Choroid plexus epithelial cell (primary cell): ENCODE results near the gene CHN2.

ENCODE experiments used
- DNase-seq: peaks from one replicate; pipeline ENCODE4 v3.0.0-alpha.2; 2010; ENCODE audit warnings: low read depth
- H3K4me3 ChIP-seq: 2 replicates; pipeline ENCODE4 v1.5.1; 2011; ENCODE audit warnings: low read depth, mild to moderate bottlenecking, control low read depth, low read length, moderate library complexity
- CTCF ChIP-seq: conservative IDR thresholded peaks from 2 replicates; pipeline ENCODE4 v1.5.1; 2011; ENCODE audit warnings: low read depth, mild to moderate bottlenecking, control low read depth, inconsistent platforms, low read length, moderate library complexity

CHN2 gene

DNA sequence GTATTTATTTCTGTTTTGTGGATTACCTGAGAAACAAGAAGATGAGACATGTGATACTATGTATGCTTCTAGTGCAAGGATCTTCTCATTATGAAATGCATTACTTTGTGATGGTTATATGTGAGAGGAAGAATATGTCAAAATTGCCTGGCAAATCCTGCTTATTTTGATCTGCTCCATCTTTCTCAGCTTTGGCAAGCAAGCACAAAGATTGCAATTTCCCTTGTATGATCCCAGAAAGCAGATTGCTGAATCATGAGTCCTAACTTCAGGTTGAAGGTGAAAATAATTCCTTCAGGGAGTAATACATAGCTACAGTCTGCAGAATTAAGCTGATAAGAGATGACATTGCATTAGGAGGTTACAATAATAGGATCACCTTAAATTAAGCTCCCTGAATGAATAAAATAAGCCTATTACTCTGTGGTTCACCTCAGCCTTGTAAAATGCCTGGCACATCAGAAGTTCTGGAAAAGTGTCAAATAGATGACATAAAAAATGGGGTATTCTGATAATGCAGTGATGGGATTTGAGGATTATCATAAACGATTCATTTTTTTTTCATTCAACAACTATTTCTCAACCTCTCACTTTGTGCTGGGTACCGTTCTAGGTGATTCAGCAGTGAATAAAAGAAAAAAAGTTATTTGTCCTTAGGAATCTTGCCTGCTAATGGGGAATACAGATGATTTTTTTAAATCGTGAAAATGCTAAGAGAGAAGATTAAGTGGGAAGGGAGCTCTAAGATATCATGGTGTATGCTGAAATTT, 120.7 kb downstream of the CHN2 start:
- no peak for TF ChIP-seq CTCF
- no peak for DNase-seq
- no peak overlapping the region for H3K4me3 ChIP-seq

- no peak overlapping the region for H3K4me3 ChIP-seq
- TF ChIP-seq CTCF: no peak
Measured at GRCh38 chr7:29315892-29316270, 121.3 kb downstream of the CHN2 start.

GRCh38 chr7:29316926-29317325, 122.4 kb downstream of the CHN2 start:
- no peak for TF ChIP-seq CTCF
- no peak overlapping the region for H3K4me3 ChIP-seq
- DNase-seq: no peak

More at GRCh38 chr7:29315892-29316270, 121.3 kb downstream of the CHN2 start:
- no peak for DNase-seq

DNA sequence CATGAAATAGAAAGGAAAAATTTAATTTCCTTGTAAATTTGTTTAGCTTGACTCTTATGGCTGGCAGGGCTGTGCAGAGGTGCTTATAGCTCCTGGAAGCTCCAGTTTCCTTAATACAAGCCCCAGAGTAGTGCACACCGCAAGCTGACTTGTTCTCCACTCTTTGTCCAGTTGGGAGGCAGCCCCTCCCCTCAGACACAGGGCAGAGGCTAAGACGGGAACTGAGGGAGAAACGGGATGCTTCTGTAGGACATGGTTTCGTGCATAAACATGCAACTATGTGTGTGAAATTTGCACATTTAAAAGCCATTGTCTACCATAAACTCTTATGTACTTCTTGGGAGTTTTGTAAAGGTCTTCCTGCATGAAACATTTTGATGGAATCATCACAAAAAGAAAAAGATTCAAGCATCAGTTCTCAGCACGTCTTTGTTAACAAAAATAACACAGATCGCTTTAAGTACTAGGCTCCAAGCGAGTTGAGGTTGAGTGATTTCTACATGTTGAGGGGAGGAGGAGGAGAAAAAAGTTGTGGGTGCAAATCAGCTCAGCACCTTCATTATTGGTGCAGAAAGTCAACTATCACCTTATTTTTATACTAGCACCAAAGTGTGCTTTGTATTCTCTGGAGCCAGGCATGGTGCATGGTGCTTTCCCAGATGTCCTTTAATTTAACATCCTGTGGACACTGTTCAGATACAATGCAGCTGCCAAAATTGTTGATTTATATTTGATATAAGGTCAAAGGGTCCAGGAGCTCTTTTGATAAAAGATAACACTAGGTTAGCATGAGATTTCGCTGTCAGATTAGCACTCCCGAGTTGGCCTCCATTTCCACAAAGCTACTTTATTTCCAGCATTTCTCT, 124.5 kb downstream of the CHN2 start:
- TF ChIP-seq CTCF: no peak
- no peak overlapping the region for H3K4me3 ChIP-seq
- no peak for DNase-seq

- no peak for DNase-seq
- no peak overlapping the region for H3K4me3 ChIP-seq
- no peak for TF ChIP-seq CTCF
Measured at GRCh38 chr7:29319719-29320521, 125.3 kb downstream of the CHN2 start.

DNA sequence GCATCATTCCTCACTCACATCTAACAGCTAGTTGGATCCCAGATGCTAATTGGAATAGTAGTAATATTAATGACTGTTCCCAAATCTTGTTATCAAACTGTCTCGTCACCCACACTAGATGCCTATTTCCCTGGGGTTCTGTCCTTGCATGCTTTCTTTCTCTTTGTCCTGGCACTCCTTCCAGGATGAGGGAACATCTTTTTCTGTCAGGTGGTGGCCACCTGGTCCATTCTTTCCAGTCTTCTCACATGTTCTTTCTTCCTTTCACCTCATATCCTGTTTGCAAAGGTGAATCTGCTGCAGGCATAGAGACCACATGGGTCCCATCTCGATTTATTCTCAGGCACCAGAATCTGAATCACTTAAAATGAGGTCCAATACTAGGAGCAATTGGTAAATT, 126.0 kb downstream of the CHN2 start:
- DNase-seq: no peak
- TF ChIP-seq CTCF: no peak

More for the DNA sequence above, 126.0 kb downstream of the CHN2 start:
- H3K4me3 ChIP-seq: no peak overlapping the region
